HUES6 (cell line): ENCODE results near the gene RAD51B.

Source experiments
- H3K27ac ChIP-seq: 2 replicates; pipeline ENCODE4 v1.7.0; 2013; ENCODE audit warnings: low read depth, mild to moderate bottlenecking, low read length, inconsistent platforms
- H3K27me3 ChIP-seq: 2 replicates; pipeline ENCODE4 v1.6.1; 2013; ENCODE audit warnings: low read length; ENCODE audit not compliant: control insufficient read depth, insufficient read depth
- H3K36me3 ChIP-seq: 2 replicates; pipeline ENCODE4 v1.6.1; 2013; ENCODE audit warnings: low read length; ENCODE audit not compliant: control insufficient read depth, insufficient read depth
- H3K4me1 ChIP-seq: 2 replicates; pipeline ENCODE4 v1.6.1; 2013; ENCODE audit warnings: low read length; ENCODE audit not compliant: control insufficient read depth, insufficient read depth
- H3K4me3 ChIP-seq: 2 replicates; pipeline ENCODE4 v1.5.1; 2013; ENCODE audit warnings: low read depth, low read length
- H3K9ac ChIP-seq: one replicate; pipeline ENCODE4 v1.6.1; 2013; ENCODE audit warnings: mild to moderate bottlenecking, low read length
- H3K9me3 ChIP-seq: 2 replicates; pipeline ENCODE4 v1.6.1; 2013; ENCODE audit warnings: low read depth, low read length; ENCODE audit not compliant: control insufficient read depth, insufficient read depth

RAD51B gene

GRCh38 chr14:68569970-68570409 lies 750.4 kb downstream of the RAD51B start:
- Histone ChIP-seq H3K36me3 (no peaks in the 10 kb centered on the region), H3K4me3 (no peak overlapping the region), H3K9ac (no peak overlapping the region), H3K4me1 (peaks cover 18% of the 10 kb centered on the region), H3K27me3 (no peaks in the 10 kb centered on the region), H3K9me3 (peaks cover 7% of the 10 kb centered on the region), H3K27ac (no peak overlapping the region)

- no peak overlapping the region for H3K9ac ChIP-seq
- H3K4me1 ChIP-seq = peaks cover 7% of the 10 kb centered on the region
- peaks cover 7% of the 10 kb centered on the region for H3K9me3 ChIP-seq
- no peak overlapping the region for H3K4me3 ChIP-seq
- H3K27ac ChIP-seq = no peak overlapping the region
- H3K27me3 ChIP-seq = no peaks in the 10 kb centered on the region
- H3K36me3 ChIP-seq = no peaks in the 10 kb centered on the region
Observed at GRCh38 chr14:68571114-68571591, 751.6 kb downstream of the RAD51B start.

GRCh38 chr14:68571928-68572525 lies 752.4 kb downstream of the RAD51B start:
- H3K27ac ChIP-seq = no peak overlapping the region
- no peak overlapping the region for H3K4me3 ChIP-seq
- peaks cover 7% of the 10 kb centered on the region for H3K9me3 ChIP-seq
- H3K27me3 ChIP-seq = no peaks in the 10 kb centered on the region
- H3K9ac ChIP-seq = no peak overlapping the region
- peaks cover 7% of the 10 kb centered on the region; the same call in 1 of the 2 replicates for H3K4me1 ChIP-seq
- no peaks in the 10 kb centered on the region for H3K36me3 ChIP-seq

GRCh38 chr14:68573126-68573525 lies 753.5 kb downstream of the RAD51B start:
- Histone ChIP-seq H3K4me3 (no peak overlapping the region), H3K27me3 (no peaks in the 10 kb centered on the region), H3K27ac (no peak overlapping the region), H3K36me3 (no peaks in the 10 kb centered on the region), H3K4me1 (peaks cover 14% of the 10 kb centered on the region), H3K9me3 (peaks cover 7% of the 10 kb centered on the region), H3K9ac (no peak overlapping the region)

- Histone ChIP-seq H3K4me3 (no peak overlapping the region), H3K9ac (no peak overlapping the region), H3K9me3 (peaks cover 7% of the 10 kb centered on the region), H3K27me3 (no peaks in the 10 kb centered on the region), H3K27ac (no peak overlapping the region), H3K36me3 (no peaks in the 10 kb centered on the region), H3K4me1 (peaks cover 14% of the 10 kb centered on the region)
Observed at GRCh38 chr14:68573722-68574121, 754.1 kb downstream of the RAD51B start.

GRCh38 chr14:68574461-68574860 lies 754.9 kb downstream of the RAD51B start:
- Histone ChIP-seq H3K27ac (no peak overlapping the region), H3K4me3 (no peak overlapping the region)

GRCh38 chr14:68574906-68575305 lies 755.3 kb downstream of the RAD51B start:
- H3K4me1 ChIP-seq = peaks cover 7% of the 10 kb centered on the region; the same call in 1 of the 2 replicates
- no peak overlapping the region for H3K9ac ChIP-seq
- no peak overlapping the region for H3K27ac ChIP-seq
- no peak overlapping the region for H3K4me3 ChIP-seq
- H3K27me3 ChIP-seq = no peaks in the 10 kb centered on the region
- peaks cover 7% of the 10 kb centered on the region for H3K9me3 ChIP-seq
- H3K36me3 ChIP-seq = no peaks in the 10 kb centered on the region

More at GRCh38 chr14:68574461-68574860, 754.9 kb downstream of the RAD51B start:
- no peaks in the 10 kb centered on the region for H3K36me3 ChIP-seq
- H3K9ac ChIP-seq = no peak overlapping the region
- H3K27me3 ChIP-seq = no peaks in the 10 kb centered on the region
- H3K9me3 ChIP-seq = peaks cover 7% of the 10 kb centered on the region
- peaks cover 10% of the 10 kb centered on the region; the same call in 1 of the 2 replicates for H3K4me1 ChIP-seq

- Histone ChIP-seq H3K9ac (no peak overlapping the region), H3K27me3 (no peaks in the 10 kb centered on the region), H3K4me1 (peaks cover 7% of the 10 kb centered on the region; the same call in 1 of the 2 replicates), H3K27ac (no peak overlapping the region), H3K4me3 (no peak overlapping the region), H3K36me3 (no peaks in the 10 kb centered on the region), H3K9me3 (peaks cover 7% of the 10 kb centered on the region)
Observed at GRCh38 chr14:68575426-68575825, 755.8 kb downstream of the RAD51B start.

GRCh38 chr14:68576031-68576430 lies 756.5 kb downstream of the RAD51B start:
- Histone ChIP-seq H3K36me3 (no peaks in the 10 kb centered on the region), H3K4me3 (no peak overlapping the region), H3K9me3 (peaks cover 5% of the 10 kb centered on the region), H3K9ac (no peak overlapping the region), H3K27ac (no peak overlapping the region), H3K27me3 (no peaks in the 10 kb centered on the region), H3K4me1 (peaks cover 7% of the 10 kb centered on the region; the same call in 1 of the 2 replicates)

- no peak overlapping the region for H3K9ac ChIP-seq
- H3K4me3 ChIP-seq = no peak overlapping the region
- peaks cover 7% of the 10 kb centered on the region; the same call in 1 of the 2 replicates for H3K4me1 ChIP-seq
- no peaks in the 10 kb centered on the region for H3K27me3 ChIP-seq
- no peak overlapping the region for H3K27ac ChIP-seq
- no peaks in the 10 kb centered on the region for H3K36me3 ChIP-seq
- no peaks in the 10 kb centered on the region for H3K9me3 ChIP-seq
Observed at GRCh38 chr14:68576496-68577244, 757.1 kb downstream of the RAD51B start.
